Epidermal melanocyte (primary cell): ENCODE data around the gene SH3GL1.

Experiments used
- DNase-seq: peaks from one replicate; pipeline ENCODE4 v3.0.0; 2011; ENCODE audit warnings: low spot score; ENCODE audit not compliant: insufficient read length

The SH3GL1 gene

GRCh38 chr19:4399812-4400134 is 574 bp downstream of the SH3GL1 start:
- DNase-seq, result no peak

GRCh38 chr19:4396949-4397783 is 3.2 kb downstream of the SH3GL1 start:
- no peak for DNase-seq

GRCh38 chr19:4393947-4394590 is 6.3 kb downstream of the SH3GL1 start:
- no peak for DNase-seq

GRCh38 chr19:4391701-4392483 is 8.5 kb downstream of the SH3GL1 start:
- peak; percentile 60 for DNase-seq

- DNase-seq, result no peak
Measured at GRCh38 chr19:4391306-4391693, 9.0 kb downstream of the SH3GL1 start.

- DNase-seq, result no peak
Measured at GRCh38 chr19:4390567-4391305, 9.6 kb downstream of the SH3GL1 start.

GRCh38 chr19:4390017-4390566 is 10.3 kb downstream of the SH3GL1 start:
- no peak for DNase-seq

- no peak for DNase-seq
Measured at GRCh38 chr19:4389511-4390016, 10.8 kb downstream of the SH3GL1 start.

GRCh38 chr19:4389064-4389375 is 11.3 kb downstream of the SH3GL1 start:
- no peak for DNase-seq

- no peak for DNase-seq
Measured at GRCh38 chr19:4388337-4389063, 11.8 kb downstream of the SH3GL1 start.

GRCh38 chr19:4386041-4386782 is 14.1 kb downstream of the SH3GL1 start:
- DNase-seq, result no peak

GRCh38 chr19:4385291-4386040 is 14.9 kb downstream of the SH3GL1 start:
- DNase-seq, result no peak

GRCh38 chr19:4380254-4380727 is 20.1 kb downstream of the SH3GL1 start:
- no peak for DNase-seq

- DNase-seq, result no peak
Measured at GRCh38 chr19:4379383-4380253, 20.7 kb downstream of the SH3GL1 start.

GRCh38 chr19:4378886-4379285 is 21.5 kb downstream of the SH3GL1 start:
- DNase-seq, result no peak

GRCh38 chr19:4376991-4377781 is 23.2 kb downstream of the SH3GL1 start:
- no peak for DNase-seq

GRCh38 chr19:4376671-4376990 is 23.7 kb downstream of the SH3GL1 start:
- no peak for DNase-seq
